HCT116 (cell line): ENCODE data around the gene MYOM1. TPM values are rescaled to one million over a fixed set of nuclear protein-coding genes. Genes with fewer than 3 reads are reported as not detected.

Experiments used
- ATAC-seq: fragments of 200-7000 bp; cut with Tn5 transposase; 2 replicates; pipeline ENCODE4 v1.9.1; 2020; ENCODE audit warnings: mild to moderate bottlenecking, moderate library complexity
- BruUV-seq: library from RNA; stranded (reverse); fragments of 400-500 nt; replicated peaks from 2 replicates; lab custom pipeline; 2021; lab: Mats Ljungman, UMichigan
- CTCF ChIA-PET: fragments of 300-600 bp; sonication (Branson Sonifier 250); formaldehyde crosslinking; loops from one replicate; lab custom pipeline; 2021; ENCODE audit warnings: antibody characterized with exemption; lab: Charles Lee
- POLR2A ChIA-PET: fragments of 300-600, 350-600 bp; sonication (Branson Sonifier 250); formaldehyde crosslinking; loops from one replicate; lab custom pipeline; 2021; ENCODE audit warnings: antibody characterized with exemption; lab: Charles Lee
- RAD21 ChIA-PET, 2 experiments: fragments of 300-600 bp; sonication (Branson Sonifier 250); formaldehyde crosslinking; loops; one replicate each; lab custom pipeline; 2023; ENCODE audit warnings: low total read pairs in 2 of 2; ENCODE audit not compliant: uncharacterized antibody in 2 of 2, unreplicated experiment in 2 of 2, low non-redundant PET in 1 of 2; lab: Charles Lee
- DNase-seq: peaks from one replicate; pipeline ENCODE4 v3.0.0-alpha.2; 2010; ENCODE audit warnings: low read depth, low spot score
- H2AFZ ChIP-seq: fragments of 200-600 bp; shearing (Covaris generic), sonication (generic); 2 replicates; pipeline ENCODE4 v1.6.1; 2017; ENCODE audit warnings: low read depth, mixed run types, mixed read lengths, antibody characterized with exemption, low read length; ENCODE audit not compliant: poor library complexity, severe bottlenecking
- H3K27ac ChIP-seq: 2 replicates; pipeline ENCODE4 v1.5.1; 2012; ENCODE audit warnings: low read depth, low read length
- H3K27me3 ChIP-seq: fragments of 200-600 bp; sonication (generic); 2 replicates; pipeline ENCODE4 v1.6.1; 2016; ENCODE audit warnings: mixed run types, low read length, mixed read lengths; ENCODE audit not compliant: insufficient read depth
- H3K36me3 ChIP-seq, 2 experiments: fragments of 200-500 bp in 1 of 2; fragments of 200-600 bp in 1 of 2; sonication (Bioruptor generic) in 1 of 2; sonication (generic) in 1 of 2; 2 replicates each; pipeline versions ENCODE4 v1.5.1 to v1.6.1; 2014 to 2016; ENCODE audit warnings: low read length in 2 of 2, inconsistent platforms in 1 of 2, mixed read lengths in 1 of 2, mixed run types in 1 of 2; ENCODE audit not compliant: insufficient read depth in 2 of 2, control insufficient read depth in 1 of 2
- H3K4me1 ChIP-seq, 2 experiments: fragments of 200-600 bp in 1 of 2; sonication (generic) in 1 of 2; 2 replicates each; pipeline versions ENCODE4 v1.5.1 to v1.6.1; 2012 to 2017; ENCODE audit warnings: low read length in 2 of 2, inconsistent platforms in 1 of 2, mild to moderate bottlenecking in 1 of 2, mixed read lengths in 1 of 2, mixed run types in 1 of 2, moderate library complexity in 1 of 2; ENCODE audit not compliant: insufficient read depth in 2 of 2, control insufficient read depth in 1 of 2
- H3K4me2 ChIP-seq: fragments of 200-600 bp; sonication (generic); 2 replicates; pipeline ENCODE4 v1.6.1; 2017; ENCODE audit warnings: mixed run types, low read length, mixed read lengths
- H3K4me3 ChIP-seq, 2 experiments: fragments of 200-600 bp in 1 of 2; sonication (generic) in 1 of 2; replicated peaks in 1 of 2; 2 replicates each; pipeline ENCODE4 v1.5.1; 2011 to 2016; ENCODE audit warnings: low read length in 2 of 2, control low read depth in 1 of 2, low read depth in 1 of 2, mild to moderate bottlenecking in 1 of 2, mixed read lengths in 1 of 2, mixed run types in 1 of 2
- H3K79me2 ChIP-seq: fragments of 200-600 bp; sonication (generic); 2 replicates; pipeline ENCODE4 v1.6.1; 2017; ENCODE audit warnings: mild to moderate bottlenecking, mixed run types, low read length, moderate library complexity, mixed read lengths; ENCODE audit not compliant: insufficient read depth
- H3K9ac ChIP-seq: fragments of 200-600 bp; sonication (generic); 2 replicates; pipeline ENCODE4 v1.6.1; 2016; ENCODE audit warnings: low read length, mixed read lengths
- H3K9me2 ChIP-seq: fragments of 200-600 bp; sonication (generic), shearing (Covaris generic); 2 replicates; pipeline ENCODE4 v1.6.1; 2017; ENCODE audit warnings: mixed run types, mild to moderate bottlenecking, moderate library complexity; ENCODE audit not compliant: insufficient read depth
- H3K9me3 ChIP-seq, 2 experiments: fragments of 200-500 bp in 1 of 2; fragments of 200-600 bp in 1 of 2; sonication (Bioruptor generic) in 1 of 2; sonication (generic) in 1 of 2; 2 replicates each; pipeline ENCODE4 v1.6.1; 2014 to 2017; ENCODE audit warnings: low read length in 2 of 2, mixed read lengths in 2 of 2, inconsistent platforms in 1 of 2, low read depth in 1 of 2, mild to moderate bottlenecking in 1 of 2, mixed run types in 1 of 2, moderate library complexity in 1 of 2; ENCODE audit not compliant: control insufficient read depth in 1 of 2, insufficient read depth in 1 of 2
- H4K20me1 ChIP-seq: fragments of 200-600 bp; sonication (generic), shearing (Covaris generic); 2 replicates; pipeline ENCODE4 v1.6.1; 2017; ENCODE audit warnings: mixed run types, mild to moderate bottlenecking, moderate library complexity; ENCODE audit not compliant: insufficient read depth
- CBX3 ChIP-seq: IDR thresholded peaks from 2 replicates; pipeline ENCODE4 v1.6.1; 2012; ENCODE audit warnings: low read depth
- CEBPB ChIP-seq: IDR thresholded peaks from 2 replicates; pipeline ENCODE4 v1.6.1; 2012; ENCODE audit warnings: low read depth
- EGR1 ChIP-seq: IDR thresholded peaks from 2 replicates; pipeline ENCODE4 v1.6.1; 2012; ENCODE audit warnings: low read depth
- ELF1 ChIP-seq: IDR thresholded peaks from 2 replicates; pipeline ENCODE4 v1.6.1; 2012; ENCODE audit warnings: low read depth, borderline replicate concordance
- FOSL1 ChIP-seq: IDR thresholded peaks from 2 replicates; pipeline ENCODE4 v1.6.1; 2012; ENCODE audit warnings: low read depth
- JUND ChIP-seq: IDR thresholded peaks from 2 replicates; pipeline ENCODE4 v1.6.1; 2012
- POLR2A ChIP-seq: IDR thresholded peaks from 2 replicates; pipeline ENCODE4 v1.7.0; 2011; ENCODE audit warnings: borderline replicate concordance; ENCODE audit not compliant: insufficient read depth, insufficient read length; ENCODE audit errors: extremely low read depth
- RAD21 ChIP-seq: IDR thresholded peaks from 2 replicates; pipeline ENCODE4 v1.6.1; 2012; ENCODE audit warnings: low read depth, mild to moderate bottlenecking
- SP1 ChIP-seq: IDR thresholded peaks from 2 replicates; pipeline ENCODE4 v1.6.1; 2012; ENCODE audit warnings: low read depth
- YY1 ChIP-seq: IDR thresholded peaks from 2 replicates; pipeline ENCODE4 v1.6.1; 2011; ENCODE audit warnings: low read length, low read depth, moderate library complexity, mild to moderate bottlenecking; ENCODE audit not compliant: insufficient replicate concordance; ENCODE audit errors: extremely low read depth
- ZFX ChIP-seq: fragments of 450-650 bp; IDR thresholded peaks from 2 replicates; pipeline ENCODE4 v1.6.1; 2017
- ZNF274 ChIP-seq: fragments of 200-500 bp; sonication (Bioruptor generic); IDR thresholded peaks from 2 replicates; pipeline ENCODE4 v1.6.1; 2014; ENCODE audit warnings: mild to moderate bottlenecking, low read depth, low read length, inconsistent platforms
- intact Hi-C: fragments of 100-400 bp; cut with micrococcal nuclease; formaldehyde crosslinking; loops from 2 replicates; pipeline ENCODE4 v1.10.0; 2022
- total RNA-seq: library from RNA; stranded (reverse); gene quantifications from one replicate; pipeline ENCODE4 v1.2.1, GENCODE V29; 2021; ENCODE audit not compliant: unreplicated experiment
- TF ChIP-seq, protein P1 (sequence below): IDR thresholded peaks from 2 replicates; pipeline ENCODE4 v1.6.1; 2011; ENCODE audit warnings: mild to moderate bottlenecking, low read length, moderate library complexity; ENCODE audit not compliant: insufficient replicate concordance; ENCODE audit errors: extremely low read depth
- TF ChIP-seq, protein P2 (sequence below): IDR thresholded peaks from 2 replicates; pipeline ENCODE4 v1.6.1; 2012
- TF ChIP-seq, protein P3 (sequence below): IDR thresholded peaks from 2 replicates; pipeline ENCODE4 v1.6.1; 2012; ENCODE audit warnings: low read depth
- TF ChIP-seq, protein P4 (sequence below), 3 experiments: fragments of 200-600 bp in 1 of 3; sonication (generic) in 1 of 3; IDR thresholded peaks in 2 of 3; conservative IDR thresholded peaks in 1 of 3; 2 replicates each; pipeline ENCODE4 v1.5.1; 2012 to 2017; ENCODE audit warnings: low read depth in 2 of 3, low read length in 2 of 3, antibody characterized with exemption in 1 of 3, borderline replicate concordance in 1 of 3, control low read depth in 1 of 3, mild to moderate bottlenecking in 1 of 3, mixed read lengths in 1 of 3, mixed run types in 1 of 3, moderate library complexity in 1 of 3; ENCODE audit not compliant: insufficient read depth in 1 of 3

Gene MYOM1
- total RNA-seq, 1 experiment from 2014 or later = 0.52 TPM

DNA sequence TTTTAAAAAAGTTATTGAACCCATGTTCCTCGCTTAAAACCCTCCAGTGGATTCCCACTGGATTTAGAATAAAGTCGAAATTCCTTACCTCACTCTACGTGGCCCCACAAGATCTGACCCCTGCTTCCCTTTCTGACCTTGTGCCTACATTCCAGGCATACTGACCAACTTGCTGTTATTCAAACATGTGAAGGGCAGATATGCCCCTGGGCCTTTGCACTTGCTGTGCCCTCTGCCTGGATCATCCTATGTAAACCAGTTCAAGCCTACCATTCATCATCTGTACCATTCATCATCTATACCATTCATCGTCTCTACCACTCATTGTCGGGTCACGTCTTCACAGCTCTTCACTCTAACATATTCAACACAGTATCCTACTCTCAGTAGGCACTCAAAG lies 165.6 kb downstream of the MYOM1 start:
- H3K36me3 ChIP-seq = no peaks in the 10 kb centered on the region
- TF ChIP-seq EGR1 (no peak), JUND (no peak), ZFX (no peak), ELF1 (no peak), YY1 (no peak), ZNF274 (no peak), POLR2A (no peak), CEBPB (no peak), FOSL1 (no peak), RAD21 (no peak), SP1 (no peak), CBX3 (no peak)
- TF ChIP-seq, protein P1, sequence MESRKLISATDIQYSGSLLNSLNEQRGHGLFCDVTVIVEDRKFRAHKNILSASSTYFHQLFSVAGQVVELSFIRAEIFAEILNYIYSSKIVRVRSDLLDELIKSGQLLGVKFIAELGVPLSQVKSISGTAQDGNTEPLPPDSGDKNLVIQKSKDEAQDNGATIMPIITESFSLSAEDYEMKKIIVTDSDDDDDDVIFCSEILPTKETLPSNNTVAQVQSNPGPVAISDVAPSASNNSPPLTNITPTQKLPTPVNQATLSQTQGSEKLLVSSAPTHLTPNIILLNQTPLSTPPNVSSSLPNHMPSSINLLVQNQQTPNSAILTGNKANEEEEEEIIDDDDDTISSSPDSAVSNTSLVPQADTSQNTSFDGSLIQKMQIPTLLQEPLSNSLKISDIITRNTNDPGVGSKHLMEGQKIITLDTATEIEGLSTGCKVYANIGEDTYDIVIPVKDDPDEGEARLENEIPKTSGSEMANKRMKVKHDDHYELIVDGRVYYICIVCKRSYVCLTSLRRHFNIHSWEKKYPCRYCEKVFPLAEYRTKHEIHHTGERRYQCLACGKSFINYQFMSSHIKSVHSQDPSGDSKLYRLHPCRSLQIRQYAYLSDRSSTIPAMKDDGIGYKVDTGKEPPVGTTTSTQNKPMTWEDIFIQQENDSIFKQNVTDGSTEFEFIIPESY = no peak
- TF ChIP-seq, protein P2, sequence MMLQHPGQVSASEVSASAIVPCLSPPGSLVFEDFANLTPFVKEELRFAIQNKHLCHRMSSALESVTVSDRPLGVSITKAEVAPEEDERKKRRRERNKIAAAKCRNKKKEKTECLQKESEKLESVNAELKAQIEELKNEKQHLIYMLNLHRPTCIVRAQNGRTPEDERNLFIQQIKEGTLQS = no peak
- TF ChIP-seq, protein P3, sequence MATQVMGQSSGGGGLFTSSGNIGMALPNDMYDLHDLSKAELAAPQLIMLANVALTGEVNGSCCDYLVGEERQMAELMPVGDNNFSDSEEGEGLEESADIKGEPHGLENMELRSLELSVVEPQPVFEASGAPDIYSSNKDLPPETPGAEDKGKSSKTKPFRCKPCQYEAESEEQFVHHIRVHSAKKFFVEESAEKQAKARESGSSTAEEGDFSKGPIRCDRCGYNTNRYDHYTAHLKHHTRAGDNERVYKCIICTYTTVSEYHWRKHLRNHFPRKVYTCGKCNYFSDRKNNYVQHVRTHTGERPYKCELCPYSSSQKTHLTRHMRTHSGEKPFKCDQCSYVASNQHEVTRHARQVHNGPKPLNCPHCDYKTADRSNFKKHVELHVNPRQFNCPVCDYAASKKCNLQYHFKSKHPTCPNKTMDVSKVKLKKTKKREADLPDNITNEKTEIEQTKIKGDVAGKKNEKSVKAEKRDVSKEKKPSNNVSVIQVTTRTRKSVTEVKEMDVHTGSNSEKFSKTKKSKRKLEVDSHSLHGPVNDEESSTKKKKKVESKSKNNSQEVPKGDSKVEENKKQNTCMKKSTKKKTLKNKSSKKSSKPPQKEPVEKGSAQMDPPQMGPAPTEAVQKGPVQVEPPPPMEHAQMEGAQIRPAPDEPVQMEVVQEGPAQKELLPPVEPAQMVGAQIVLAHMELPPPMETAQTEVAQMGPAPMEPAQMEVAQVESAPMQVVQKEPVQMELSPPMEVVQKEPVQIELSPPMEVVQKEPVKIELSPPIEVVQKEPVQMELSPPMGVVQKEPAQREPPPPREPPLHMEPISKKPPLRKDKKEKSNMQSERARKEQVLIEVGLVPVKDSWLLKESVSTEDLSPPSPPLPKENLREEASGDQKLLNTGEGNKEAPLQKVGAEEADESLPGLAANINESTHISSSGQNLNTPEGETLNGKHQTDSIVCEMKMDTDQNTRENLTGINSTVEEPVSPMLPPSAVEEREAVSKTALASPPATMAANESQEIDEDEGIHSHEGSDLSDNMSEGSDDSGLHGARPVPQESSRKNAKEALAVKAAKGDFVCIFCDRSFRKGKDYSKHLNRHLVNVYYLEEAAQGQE = no peak
- TF ChIP-seq, protein P4, sequence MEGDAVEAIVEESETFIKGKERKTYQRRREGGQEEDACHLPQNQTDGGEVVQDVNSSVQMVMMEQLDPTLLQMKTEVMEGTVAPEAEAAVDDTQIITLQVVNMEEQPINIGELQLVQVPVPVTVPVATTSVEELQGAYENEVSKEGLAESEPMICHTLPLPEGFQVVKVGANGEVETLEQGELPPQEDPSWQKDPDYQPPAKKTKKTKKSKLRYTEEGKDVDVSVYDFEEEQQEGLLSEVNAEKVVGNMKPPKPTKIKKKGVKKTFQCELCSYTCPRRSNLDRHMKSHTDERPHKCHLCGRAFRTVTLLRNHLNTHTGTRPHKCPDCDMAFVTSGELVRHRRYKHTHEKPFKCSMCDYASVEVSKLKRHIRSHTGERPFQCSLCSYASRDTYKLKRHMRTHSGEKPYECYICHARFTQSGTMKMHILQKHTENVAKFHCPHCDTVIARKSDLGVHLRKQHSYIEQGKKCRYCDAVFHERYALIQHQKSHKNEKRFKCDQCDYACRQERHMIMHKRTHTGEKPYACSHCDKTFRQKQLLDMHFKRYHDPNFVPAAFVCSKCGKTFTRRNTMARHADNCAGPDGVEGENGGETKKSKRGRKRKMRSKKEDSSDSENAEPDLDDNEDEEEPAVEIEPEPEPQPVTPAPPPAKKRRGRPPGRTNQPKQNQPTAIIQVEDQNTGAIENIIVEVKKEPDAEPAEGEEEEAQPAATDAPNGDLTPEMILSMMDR (IDR thresholded peaks at IDR 0.05 in 2 of 3, conservative IDR thresholded peaks at IDR 0.05 in 1 of 3; ENCODE audit: borderline replicate concordance in 1 of 3, insufficient read depth in 1 of 3, low read depth in 2 of 3, low read length in 2 of 3) = no peak
- H3K9me2 ChIP-seq = no peaks in the 10 kb centered on the region
- RAD21 ChIA-PET = no interaction called here
- no peaks in the 10 kb centered on the region for H3K27me3 ChIP-seq
- no peaks in the 10 kb centered on the region for H4K20me1 ChIP-seq
- no TSS peak for BruUV-seq
- H3K79me2 ChIP-seq = no peaks in the 10 kb centered on the region
- H3K27ac ChIP-seq = no peak overlapping the region
- H3K9ac ChIP-seq = no peak overlapping the region
- no peak overlapping the region for H3K4me2 ChIP-seq
- no peak for ATAC-seq
- POLR2A ChIA-PET = no interaction called here
- DNase-seq = no peak
- intact Hi-C loops = no loop called here
- peaks cover 0 to 13% of the 10 kb centered on the region in 2 experiments; a peak in 3 of 4 replicates for H3K4me1 ChIP-seq
- H2AFZ ChIP-seq = no peak overlapping the region
- H3K9me3 ChIP-seq = 0 out of 4 replicates have a peak, but pooled peaks cover 0 to 4% of the 10 kb centered on the region in 2 experiments
- H3K4me3 ChIP-seq = no peak overlapping the region
- CTCF ChIA-PET = interaction anchor here (1.5 kb wide), 1 partner anchor 8 kb away, joined by 7 read pairs; no protein-coding TSS in a partner anchor
